Adrenal gland (tissue), 19 donors: ENCODE measurements around the gene KCNA4. TPM values are rescaled to one million over a fixed set of nuclear protein-coding genes. Genes with fewer than 3 reads are reported as not detected.

ENCODE experiments used
- DNase-seq, 7 donors: peaks; one replicate each; pipeline ENCODE4 v3.0.0-alpha.2; 2019 to 2020
- H3K27ac ChIP-seq, 5 donors: fragments of 200-600 bp; sonication (generic) in 4 of 5; 1 replicate in 3 of 5; 2 replicates in 2 of 5; pipeline versions ENCODE4 v1.5.1 to v1.8.0; 2016 to 2020; ENCODE audit warnings: mild to moderate bottlenecking in 1 of 5
- H3K27me3 ChIP-seq: fragments of 200-600 bp; 2 replicates; pipeline ENCODE4 v1.8.0; 2021
- H3K36me3 ChIP-seq, 2 donors: fragments of 200-600 bp; replicated peaks in 1 of 2; 1 replicate in 1 of 2; 2 replicates in 1 of 2; pipeline versions ENCODE4 v1.5.1 to v1.8.0; 2018 to 2022
- H3K4me1 ChIP-seq, 2 donors: fragments of 200-600 bp; replicated peaks in 1 of 2; 1 replicate in 1 of 2; 2 replicates in 1 of 2; pipeline versions ENCODE4 v1.5.1 to v1.8.0; 2018 to 2021
- H3K4me3 ChIP-seq, 4 donors: fragments of 200-600 bp; sonication (generic) in 3 of 4; one replicate each; pipeline ENCODE4 v1.5.1; 2016 to 2018
- H3K9me3 ChIP-seq, 3 donors: fragments of 200-600 bp; sonication (generic) in 1 of 3; replicated peaks in 1 of 3; 1 replicate in 2 of 3; 2 replicates in 1 of 3; pipeline versions ENCODE4 v1.5.1 to v1.8.0; 2016 to 2021
- POLR2A ChIP-seq, 2 donors: fragments of 450-650 bp; IDR thresholded peaks; one replicate each; pipeline ENCODE4 v1.6.1; 2017; ENCODE audit warnings: antibody characterized with exemption in 2 of 2, mild to moderate bottlenecking in 2 of 2, moderate library complexity in 1 of 2
- WGBS, 4 donors: extraction: QIAGEN DNeasy Blood & Tissue Kit in 2 of 4; methylation state at CpG; one replicate each; pipeline versions ENCODE4 v1.1.5 to v1.1.7; 2013 to 2017; 5-methylcytosine and 5-hydroxymethylcytosine counted together
- intact Hi-C, 2 donors: fragments of 100-400 bp; cut with DNase I; formaldehyde crosslinking; loops; one replicate each; pipeline versions ENCODE4 v1.14.1 to v1.15.0; 2022 to 2023
- long read RNA-seq, 10 donors: library from polyadenylated mRNA in 3 of 10; unstranded in 2 of 10; stranded (forward) in 1 of 10; transcript quantifications; one replicate each; pipeline ENCODE4 v2.0.0 and lab custom pipeline, GENCODE V29; 2021 to 2026
- polyA plus RNA-seq, 3 donors: library from polyadenylated mRNA; stranded (reverse); fragments of 200-250 nt in 2 of 3; fragments of 350-450 nt in 1 of 3; fragmentation: Illumina TruSeq in 1 of 3; extraction: RNeasy Lipid Tissue Mini Kit (QIAGEN cat#74804) in 1 of 3; gene quantifications; one replicate each; pipeline ENCODE4 v1.2.3, GENCODE V29; 2013 to 2014
- total RNA-seq, 9 donors: library from RNA; depleted of rRNA in 4 of 9; stranded (reverse); fragments of >200 nt in 4 of 9; fragments of 120-200 nt in 1 of 9; fragmentation: NEBNext Ultra II Directional in 1 of 9; extraction: Animal tissue kit (Norgen Biotek cat#: 25700) in 1 of 9; gene quantifications; one replicate each; pipeline versions ENCODE4 v1.1.0 to v1.2.4, GENCODE V29; 2013 to 2023
- TF ChIP-seq, protein P1 (sequence below), 6 experiments: fragments of 450-650 bp in 4 of 6; fragments of 200-600 bp in 2 of 6; sonication (generic) in 1 of 6; IDR thresholded peaks; 1 replicate in 5 of 6; 2 replicates in 1 of 6; pipeline versions ENCODE4 v1.5.1 to v1.8.0; 2016 to 2021; ENCODE audit warnings: antibody characterized with exemption in 6 of 6, mild to moderate bottlenecking in 2 of 6, moderate library complexity in 1 of 6
- donor health status: healthy with polysubstance abuse.
- donor health status: Bipolar disorder and iron deficiency.
- donor health status: DM: yes; HTN: yes; CAD: no.
- donor health status: DM: no; HTN: no; CAD: no.
- donor health status: DM: no; HTN: no; CAD: no.
- donor health status: DM: yes; HTN: yes; CAD: no.

The KCNA4 gene
- total RNA-seq (10 to 100 TPM in 8 of 9 donors, 1 to 10 TPM in 1; 3.2 to 45.7 (median 19.1) TPM), polyA plus RNA-seq (1 to 10 TPM; 2.8 to 6.5 (median 3.5) TPM)
- long read RNA-seq, donor 1, full-length matches to known transcripts: 4 of 4 reads
- long read RNA-seq, donor 1, partial matches to known transcripts: 0 of 4 reads
- long read RNA-seq, donor 1, other reads (novel, unspliced or antisense): 0 of 4 reads
- long read RNA-seq, donor 2, full-length matches to known transcripts: 2 of 2 reads
- long read RNA-seq, donor 2, partial matches to known transcripts: 0 of 2 reads
- long read RNA-seq, donor 2, other reads (novel, unspliced or antisense): 0 of 2 reads
- long read RNA-seq, donor 3, full-length matches to known transcripts: 1 of 1 reads
- long read RNA-seq, donor 3, partial matches to known transcripts: 0 of 1 reads
- long read RNA-seq, donor 3, other reads (novel, unspliced or antisense): 0 of 1 reads
- long read RNA-seq, donor 4, partial matches to known transcripts: 0 of 2 reads
- long read RNA-seq, donor 4, other reads (novel, unspliced or antisense): 2 of 2 reads
- long read RNA-seq, donor 5, full-length matches to known transcripts: 34 of 37 reads
- long read RNA-seq, donor 5, partial matches to known transcripts: 0 of 37 reads
- long read RNA-seq, donor 5, other reads (novel, unspliced or antisense): 3 of 37 reads
- long read RNA-seq, donor 6: 0 reads
- long read RNA-seq, donor 7, full-length matches to known transcripts: 5 of 5 reads
- long read RNA-seq, donor 7, partial matches to known transcripts: 0 of 5 reads
- long read RNA-seq, donor 7, other reads (novel, unspliced or antisense): 0 of 5 reads
- long read RNA-seq, donor 8, full-length matches to known transcripts: 9 of 9 reads
- long read RNA-seq, donor 8, partial matches to known transcripts: 0 of 9 reads
- long read RNA-seq, donor 8, other reads (novel, unspliced or antisense): 0 of 9 reads
- long read RNA-seq, donor 9, full-length matches to known transcripts: 7 of 7 reads
- long read RNA-seq, donor 9, partial matches to known transcripts: 0 of 7 reads
- long read RNA-seq, donor 9, other reads (novel, unspliced or antisense): 0 of 7 reads
- long read RNA-seq, donor 10, full-length matches to known transcripts: 2 of 2 reads
- long read RNA-seq, donor 10, partial matches to known transcripts: 0 of 2 reads
- long read RNA-seq, donor 10, other reads (novel, unspliced or antisense): 0 of 2 reads

GRCh38 chr11:30016588-30017363, at the start of gene KCNA4:
KCNA4 (minus strand) TSS chr11:30017030; CDS start chr11:30012678, 4,352 bp downstream.
- Histone ChIP-seq H3K4me3 (peak within 1 kb of the TSS in 2 of 4 donors; percentile 37 to 65), H3K27me3 (no peaks in the 10 kb centered on the region), H3K27ac (no peak within 1 kb of the TSS), H3K4me1 (no peaks in the 10 kb centered on the region), H3K36me3 (no peaks in the 10 kb centered on the region), H3K9me3 (no peaks in the 10 kb centered on the region)
- peak in 6 of 7 donors; percentile 44 to 71 (median 52) for DNase-seq
- TF ChIP-seq, protein P1, sequence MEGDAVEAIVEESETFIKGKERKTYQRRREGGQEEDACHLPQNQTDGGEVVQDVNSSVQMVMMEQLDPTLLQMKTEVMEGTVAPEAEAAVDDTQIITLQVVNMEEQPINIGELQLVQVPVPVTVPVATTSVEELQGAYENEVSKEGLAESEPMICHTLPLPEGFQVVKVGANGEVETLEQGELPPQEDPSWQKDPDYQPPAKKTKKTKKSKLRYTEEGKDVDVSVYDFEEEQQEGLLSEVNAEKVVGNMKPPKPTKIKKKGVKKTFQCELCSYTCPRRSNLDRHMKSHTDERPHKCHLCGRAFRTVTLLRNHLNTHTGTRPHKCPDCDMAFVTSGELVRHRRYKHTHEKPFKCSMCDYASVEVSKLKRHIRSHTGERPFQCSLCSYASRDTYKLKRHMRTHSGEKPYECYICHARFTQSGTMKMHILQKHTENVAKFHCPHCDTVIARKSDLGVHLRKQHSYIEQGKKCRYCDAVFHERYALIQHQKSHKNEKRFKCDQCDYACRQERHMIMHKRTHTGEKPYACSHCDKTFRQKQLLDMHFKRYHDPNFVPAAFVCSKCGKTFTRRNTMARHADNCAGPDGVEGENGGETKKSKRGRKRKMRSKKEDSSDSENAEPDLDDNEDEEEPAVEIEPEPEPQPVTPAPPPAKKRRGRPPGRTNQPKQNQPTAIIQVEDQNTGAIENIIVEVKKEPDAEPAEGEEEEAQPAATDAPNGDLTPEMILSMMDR (IDR thresholded peaks at IDR 0.05): peak in 3 of 6 experiments; percentile 51 to 56 (median 53)
- peak in 1 of 2 donors; percentile 33 for TF ChIP-seq POLR2A (IDR thresholded peaks at IDR 0.05)
- intact Hi-C loops: no loop called here
- WGBS, 4 donors: 0 to 5% (median 2%) methylated on average over 8 to 50 of the region's 50 CpGs

- no peak overlapping the region for H3K4me3 ChIP-seq
- H3K27me3 ChIP-seq: no peaks in the 10 kb centered on the region
- H3K27ac ChIP-seq: no peak overlapping the region
- H3K9me3 ChIP-seq: peaks cover 0 to 12% (median 0%) of the 10 kb centered on the region in 3 donors
- intact Hi-C loops: no loop called here
- H3K36me3 ChIP-seq: no peaks in the 10 kb centered on the region
- no peak for DNase-seq
- 67 to 79% (median 70%) methylated on average over 4 of the region's 4 CpGs for WGBS, 4 donors
- H3K4me1 ChIP-seq: no peaks in the 10 kb centered on the region
- TF ChIP-seq, protein P1 (IDR thresholded peaks at IDR 0.05): no peak
- TF ChIP-seq POLR2A (IDR thresholded peaks at IDR 0.05): no peak
These were observed 45.3 kb upstream of the KCNA4 start for GRCh38 chr11:30062103-30062502.

DNA sequence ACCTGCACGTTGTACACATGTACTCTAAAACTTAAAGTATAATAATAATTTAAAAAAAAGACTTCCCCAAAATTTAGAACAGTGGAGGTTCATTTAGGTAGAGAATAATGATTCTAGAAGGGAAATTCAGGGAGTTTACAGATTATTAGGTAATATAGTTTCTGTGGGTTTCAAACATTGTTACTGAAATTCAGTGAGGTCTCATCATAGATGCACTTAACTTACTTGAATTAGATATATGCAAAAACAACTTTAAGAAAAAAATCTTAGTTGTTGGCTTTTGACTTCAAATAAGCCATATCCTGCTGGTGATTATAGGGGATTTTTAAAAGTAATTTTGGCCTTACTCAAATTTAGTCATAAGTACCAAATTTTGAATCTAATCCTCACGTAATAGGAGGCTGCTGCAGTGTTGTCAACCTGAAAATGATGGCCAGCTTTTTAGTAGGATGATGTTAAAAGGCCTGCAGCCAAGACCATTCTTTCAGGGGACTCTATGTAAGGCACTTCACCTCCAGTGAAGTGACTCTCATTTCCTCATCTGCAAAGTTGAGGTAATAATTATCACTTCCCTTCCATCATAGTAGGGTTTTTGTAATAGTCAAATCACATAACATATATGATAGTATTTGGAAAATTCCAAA, 42.5 kb upstream of the KCNA4 start:
- intact Hi-C loops: no loop called here
- DNase-seq: no peak
- TF ChIP-seq POLR2A (IDR thresholded peaks at IDR 0.05): no peak
- TF ChIP-seq, protein P1 (IDR thresholded peaks at IDR 0.05): no peak
- Histone ChIP-seq H3K27ac (no peak overlapping the region), H3K36me3 (no peaks in the 10 kb centered on the region), H3K4me3 (no peak overlapping the region), H3K27me3 (no peaks in the 10 kb centered on the region), H3K9me3 (peaks cover 0 to 12% (median 0%) of the 10 kb centered on the region in 3 donors), H3K4me1 (no peaks in the 10 kb centered on the region)
- WGBS, 4 donors: 89 to 93% (median 90%) methylated on average over 2 of the region's 2 CpGs
